Heart left ventricle (tissue), 13 donors: ENCODE results near the gene PI4KA.

ENCODE experiments used
- CTCF ChIP-seq, 12 donors: fragments of 200-600 bp; sonication (generic) in 4 of 12; IDR thresholded peaks; one replicate each; pipeline versions ENCODE4 v1.5.0 to v1.8.0; 2018 to 2022; ENCODE audit warnings: antibody characterized with exemption in 12 of 12, mild to moderate bottlenecking in 5 of 12
- POLR2A ChIP-seq, 2 donors: fragments of 450-650 bp; IDR thresholded peaks; one replicate each; pipeline ENCODE4 v1.6.1; 2017; ENCODE audit warnings: antibody characterized with exemption in 2 of 2, mild to moderate bottlenecking in 2 of 2, moderate library complexity in 2 of 2
- donor health status: ischemic (EF 13 %, LVEDD 7.1; RV severe dilation, severe dysfunction).
- donor health status: DM: no; HTN: yes; CAD: no.
- donor health status: DM: no; HTN: no; CAD: no.
- donor health status: ischemic (EF 25% LVEDD 6.9; RV normal size, moderate dysfunction).
- donor health status: ischemic (EF 25% LVEDD 5.7; RV mildly dilated, moderate dysfunction).
- donor health status: ischemic (EF 35%, LVEDD 5.7; RV mildly dilated, moderate dysfunction).
- donor health status: nonischemic (EF 11% LVEDD 7.7; RV severe dilation, severe dysfunction).
- donor health status: DM: yes; HTN: yes; CAD: no.
- donor health status: PGD.
- donor health status: ischemic (EF 29% LVEDD 5.4; RV normal size, mild dysfunction).
- donor health status: nonischemic (EF 23%, LVEDD 6.1; RV moderate dilation, normal function).

- TF ChIP-seq POLR2A (IDR thresholded peaks at IDR 0.05) = no peak
- TF ChIP-seq CTCF (IDR thresholded peaks at IDR 0.05) = no peak
Observed at GRCh38 chr22:20799449-20799848, 59.2 kb downstream of the PI4KA start.
